ENCODE results near the gene ACTL8. TPM values are rescaled to one million over a fixed set of nuclear protein-coding genes. Genes with fewer than 3 reads are reported as not detected.

The ACTL8 gene
- total RNA-seq, 4 donors from 2014 or later = not detected

- H3K27me3 ChIP-seq = no peaks in the 10 kb centered on the region
- in situ Hi-C loops (cut with MboI; ENCODE audit: low pct_ligation_motif_present in 1 of 4, low pct_unique_long_range_greater_than_20kb in 1 of 4, low sequenced_read_pairs in 3 of 4) (no loop called here), intact Hi-C loops (cut with DNase I; ENCODE audit: low total_unique reads) (no loop called here)
- peaks cover 13% of the 10 kb centered on the region in 2 donors for H3K9me3 ChIP-seq
- H3K36me3 ChIP-seq = no peaks in the 10 kb centered on the region
- no peak overlapping the region for H3K4me3 ChIP-seq
- DNase-seq = no peak
- WGBS, 2 donors (ENCODE audit: low coverage in 1 of 2) = 88% methylated on average over 5 of the region's 5 CpGs; no CpG with 5 or more reads in 1 of the 2 donors
- no peak overlapping the region for H3K27ac ChIP-seq
- no peaks in the 10 kb centered on the region for H3K4me1 ChIP-seq
- TF ChIP-seq CTCF (IDR thresholded peaks at IDR 0.05) = no peak
- no peak for TF ChIP-seq EP300 (IDR thresholded peaks at IDR 0.05; ENCODE audit: low read depth)
- no peak for TF ChIP-seq POLR2AphosphoS5 (IDR thresholded peaks at IDR 0.05)
- TF ChIP-seq POLR2A (IDR thresholded peaks at IDR 0.05) = no peak
These were observed 4.8 kb upstream of the ACTL8 start for GRCh38 chr1:17750333-17750732.

- Histone ChIP-seq H3K4me3 (no peak overlapping the region), H3K27ac (no peak overlapping the region), H3K36me3 (no peaks in the 10 kb centered on the region), H3K4me1 (no peaks in the 10 kb centered on the region), H3K9me3 (peaks cover 21 to 23% of the 10 kb centered on the region in 2 donors), H3K27me3 (no peaks in the 10 kb centered on the region)
- intact Hi-C loops (cut with DNase I; ENCODE audit: low total_unique reads) = no loop called here
- no peak for DNase-seq
- TF ChIP-seq EP300 (IDR thresholded peaks at IDR 0.05; ENCODE audit: low read depth) (no peak), CTCF (IDR thresholded peaks at IDR 0.05) (no peak), POLR2AphosphoS5 (IDR thresholded peaks at IDR 0.05) (no peak), POLR2A (IDR thresholded peaks at IDR 0.05) (no peak)
- in situ Hi-C loops (cut with MboI; ENCODE audit: low pct_ligation_motif_present in 1 of 4, low pct_unique_long_range_greater_than_20kb in 1 of 4, low sequenced_read_pairs in 3 of 4) = no loop called here
- 75 to 78% methylated on average over 3 to 4 of the region's 4 CpGs for WGBS, 2 donors (ENCODE audit: low coverage in 1 of 2)
These were observed 2.8 kb upstream of the ACTL8 start for GRCh38 chr1:17752356-17752755.

- Histone ChIP-seq H3K27ac (no peak overlapping the region), H3K9me3 (peaks cover 39 to 44% of the 10 kb centered on the region in 2 donors), H3K27me3 (no peaks in the 10 kb centered on the region), H3K4me3 (no peak overlapping the region), H3K36me3 (no peaks in the 10 kb centered on the region), H3K4me1 (no peaks in the 10 kb centered on the region)
- no peak for DNase-seq
- WGBS, 2 donors (ENCODE audit: low coverage in 1 of 2) = 80% methylated on average over 6 of the region's 6 CpGs; no CpG with 5 or more reads in 1 of the 2 donors
- intact Hi-C loops (cut with DNase I; ENCODE audit: low total_unique reads) = no loop called here
- in situ Hi-C loops (cut with MboI; ENCODE audit: low pct_ligation_motif_present in 1 of 4, low pct_unique_long_range_greater_than_20kb in 1 of 4, low sequenced_read_pairs in 3 of 4) = no loop called here
- no peak for TF ChIP-seq EP300 (IDR thresholded peaks at IDR 0.05; ENCODE audit: low read depth)
These were observed 2.3 kb downstream of the ACTL8 start for GRCh38 chr1:17757426-17757825.

GRCh38 chr1:17759114-17759513 lies 4.0 kb downstream of the ACTL8 start:
- no peak overlapping the region for H3K4me3 ChIP-seq
- no peak overlapping the region for H3K27ac ChIP-seq
- no peaks in the 10 kb centered on the region for H3K36me3 ChIP-seq
- peaks cover 9% of the 10 kb centered on the region for H3K27me3 ChIP-seq
- intact Hi-C loops (cut with DNase I; ENCODE audit: low total_unique reads) = no loop called here
- in situ Hi-C loops (cut with MboI; ENCODE audit: low pct_ligation_motif_present in 1 of 4, low pct_unique_long_range_greater_than_20kb in 1 of 4, low sequenced_read_pairs in 3 of 4) = no loop called here
- TF ChIP-seq POLR2AphosphoS5 (IDR thresholded peaks at IDR 0.05) = no peak
- TF ChIP-seq EP300 (IDR thresholded peaks at IDR 0.05; ENCODE audit: low read depth) = no peak
- TF ChIP-seq POLR2A (IDR thresholded peaks at IDR 0.05) = no peak
- TF ChIP-seq CTCF (IDR thresholded peaks at IDR 0.05) = no peak
- no peaks in the 10 kb centered on the region for H3K4me1 ChIP-seq
- peaks cover 37 to 42% of the 10 kb centered on the region in 2 donors for H3K9me3 ChIP-seq
- DNase-seq = no peak
- WGBS, 2 donors (ENCODE audit: low coverage in 1 of 2) = 61% methylated on average over 7 of the region's 7 CpGs; no CpG with 5 or more reads in 1 of the 2 donors

- H3K4me3 ChIP-seq = no peak overlapping the region
- in situ Hi-C loops (cut with MboI; ENCODE audit: low pct_ligation_motif_present in 1 of 4, low pct_unique_long_range_greater_than_20kb in 1 of 4, low sequenced_read_pairs in 3 of 4) (no loop called here), intact Hi-C loops (cut with DNase I; ENCODE audit: low total_unique reads) (no loop called here)
- TF ChIP-seq CTCF (IDR thresholded peaks at IDR 0.05) = no peak
- no peak for TF ChIP-seq POLR2AphosphoS5 (IDR thresholded peaks at IDR 0.05)
- no peak for TF ChIP-seq EP300 (IDR thresholded peaks at IDR 0.05; ENCODE audit: low read depth)
- no peak for TF ChIP-seq POLR2A (IDR thresholded peaks at IDR 0.05)
- H3K4me1 ChIP-seq = peaks cover 0 to 3% (median 0%) of the 10 kb centered on the region in 4 donors
- H3K36me3 ChIP-seq = no peaks in the 10 kb centered on the region
- 69 to 100% methylated on average over 2 to 11 of the region's 11 CpGs for WGBS, 2 donors (ENCODE audit: low coverage in 1 of 2)
- DNase-seq = no peak
- peaks cover 18 to 20% of the 10 kb centered on the region in 2 donors for H3K9me3 ChIP-seq
- peaks cover 9% of the 10 kb centered on the region for H3K27me3 ChIP-seq
- H3K27ac ChIP-seq = no peak overlapping the region
These were observed 7.2 kb downstream of the ACTL8 start for GRCh38 chr1:17762313-17762712.
